Activated CD8-positive, alpha-beta memory T cell treated with anti-CD3 and anti-CD28 coated beads for 1 hour (primary cell): ENCODE data around the gene CELA3B.
"Not testable (repeated sequence)": the region's sequence is repeated elsewhere in the genome, so short reads cannot be mapped to it uniquely, and the experiment has no call there.

Experiments
- DNase-seq, 2 donors: peaks; one replicate each; pipeline ENCODE4 v3.0.0-alpha.2; 2020; ENCODE audit warnings: low read depth in 1 of 2; ENCODE audit errors: extremely low read depth in 1 of 2

Gene CELA3B

DNA sequence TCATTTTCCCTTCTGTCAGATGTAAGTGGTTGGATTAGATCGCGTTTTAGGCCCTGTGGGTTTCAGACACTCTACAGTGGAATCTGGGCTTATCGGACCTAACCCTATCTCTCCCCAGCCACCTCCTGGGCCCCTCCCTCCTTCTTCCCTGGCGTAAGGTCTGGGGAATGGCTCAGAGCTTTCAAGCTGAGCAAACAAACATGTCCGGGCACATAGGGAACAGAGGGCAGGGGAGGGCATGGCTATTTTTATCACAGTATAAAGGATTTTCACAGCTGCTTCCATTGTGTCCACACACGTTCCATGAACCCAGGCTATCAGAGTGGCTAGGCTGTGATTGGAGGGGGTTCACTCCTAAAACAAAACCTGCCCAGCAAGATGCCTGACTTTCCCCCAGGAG, 2.1 kb upstream of the CELA3B start:
- DNase-seq = not testable (repeated sequence)

- DNase-seq = not testable (repeated sequence)
Measured at GRCh38 chr1:21975296-21975695, 1.5 kb upstream of the CELA3B start.

GRCh38 chr1:21978209-21978608, 1.4 kb downstream of the CELA3B start:
- DNase-seq = not testable (repeated sequence)

DNA sequence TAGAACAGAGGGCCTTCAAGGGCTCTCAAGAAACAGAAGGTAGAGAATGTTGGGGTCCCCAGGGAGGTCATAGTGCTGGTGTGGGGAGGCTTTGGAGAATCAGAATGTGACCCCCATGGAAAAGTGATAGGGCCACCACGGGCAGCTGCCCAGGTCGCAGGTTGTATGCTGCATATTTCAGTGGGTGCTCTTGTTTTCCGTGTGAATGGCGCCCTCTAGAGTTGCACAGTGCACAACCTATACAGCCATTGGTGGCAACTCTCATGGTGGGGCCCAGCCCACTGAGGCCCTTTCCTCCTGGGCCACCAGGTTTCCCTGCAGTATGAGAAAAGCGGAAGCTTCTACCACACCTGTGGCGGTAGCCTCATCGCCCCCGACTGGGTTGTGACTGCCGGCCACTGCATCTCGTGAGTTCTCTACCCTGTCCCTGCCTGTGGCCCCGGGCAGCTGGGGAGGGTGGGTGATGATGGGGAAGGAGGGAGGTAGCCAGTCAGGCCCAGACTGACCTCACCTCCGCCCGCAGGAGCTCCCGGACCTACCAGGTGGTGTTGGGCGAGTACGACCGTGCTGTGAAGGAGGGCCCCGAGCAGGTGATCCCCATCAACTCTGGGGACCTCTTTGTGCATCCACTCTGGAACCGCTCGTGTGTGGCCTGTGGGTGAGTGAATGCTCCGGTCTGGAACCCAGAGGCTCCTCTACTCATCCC, 3.8 kb downstream of the CELA3B start:
- DNase-seq = not testable (repeated sequence)

GRCh38 chr1:21981253-21981652, 4.4 kb downstream of the CELA3B start:
- not testable (repeated sequence) for DNase-seq

- not testable (repeated sequence) for DNase-seq
Measured at GRCh38 chr1:21982122-21982521, 5.3 kb downstream of the CELA3B start.

GRCh38 chr1:21983539-21983938, 6.7 kb downstream of the CELA3B start:
- DNase-seq = not testable (repeated sequence)

DNA sequence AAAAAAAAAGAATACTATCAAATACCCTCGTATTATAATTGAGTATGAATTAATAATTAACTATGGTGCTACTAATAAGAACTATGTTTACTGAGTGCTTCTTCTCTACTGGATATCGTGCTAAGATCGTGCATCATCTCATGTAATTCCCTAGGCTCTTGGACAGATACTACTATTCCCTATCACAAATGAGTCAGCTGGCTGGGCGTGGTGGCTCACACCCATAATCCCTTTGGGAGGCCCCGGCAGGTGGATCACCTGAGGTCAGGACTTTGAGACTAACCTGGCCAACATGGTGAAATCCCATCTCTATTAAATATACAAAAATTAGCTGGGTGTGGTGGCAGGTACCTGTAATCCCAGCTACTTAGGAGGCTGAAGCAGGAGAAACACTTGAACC, 9.1 kb downstream of the CELA3B start:
- not testable (repeated sequence) for DNase-seq

DNA sequence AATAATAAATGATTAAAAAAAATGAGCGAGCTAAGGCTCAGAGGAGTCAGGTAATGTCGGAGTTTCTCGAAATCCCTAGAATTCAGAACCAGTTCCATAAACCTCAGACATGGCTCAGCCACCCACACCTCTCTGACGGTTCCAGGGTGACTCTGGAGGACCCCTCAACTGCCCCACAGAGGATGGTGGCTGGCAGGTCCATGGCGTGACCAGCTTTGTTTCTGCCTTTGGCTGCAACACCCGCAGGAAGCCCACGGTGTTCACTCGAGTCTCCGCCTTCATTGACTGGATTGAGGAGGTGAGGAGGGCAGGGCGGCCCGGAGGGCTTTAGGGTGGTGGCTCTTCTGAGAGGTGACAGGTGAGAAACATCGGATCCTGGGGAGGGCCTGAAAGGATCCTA, 9.6 kb downstream of the CELA3B start:
- not testable (repeated sequence) for DNase-seq

DNA sequence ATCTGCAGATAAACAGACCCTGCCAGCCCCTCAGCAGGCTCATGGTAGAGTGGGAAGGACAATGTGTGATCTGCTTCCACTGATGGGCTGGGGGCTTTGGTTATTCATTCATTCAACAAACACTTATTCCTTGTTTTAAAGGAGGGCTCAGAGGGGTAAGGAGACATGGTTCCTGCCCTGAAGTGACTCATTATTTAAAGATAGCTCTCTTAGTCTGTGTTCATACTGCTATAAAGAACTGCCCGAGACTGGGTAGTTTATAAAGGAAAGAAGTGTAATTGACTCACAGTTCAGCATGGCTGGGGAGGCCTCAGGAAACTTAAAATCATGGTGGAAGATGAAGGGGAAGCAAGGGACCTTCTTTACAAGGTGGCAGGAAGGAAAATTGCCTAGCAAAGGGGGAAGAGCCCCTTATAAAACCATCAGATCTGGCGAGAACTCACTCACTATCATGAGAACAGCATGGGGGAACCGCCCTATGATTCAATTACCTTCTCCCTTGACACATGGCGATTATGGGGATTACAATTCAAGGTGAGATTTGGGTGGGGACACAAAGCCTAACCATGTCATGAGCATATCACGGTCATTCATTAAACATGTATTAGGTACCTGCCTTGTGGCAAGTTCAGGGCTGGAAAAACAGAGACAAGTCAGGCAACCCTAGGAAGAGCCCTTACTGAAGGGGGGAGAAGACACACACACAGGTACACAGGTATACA, 13.0 kb downstream of the CELA3B start:
- not testable (repeated sequence) for DNase-seq

DNA sequence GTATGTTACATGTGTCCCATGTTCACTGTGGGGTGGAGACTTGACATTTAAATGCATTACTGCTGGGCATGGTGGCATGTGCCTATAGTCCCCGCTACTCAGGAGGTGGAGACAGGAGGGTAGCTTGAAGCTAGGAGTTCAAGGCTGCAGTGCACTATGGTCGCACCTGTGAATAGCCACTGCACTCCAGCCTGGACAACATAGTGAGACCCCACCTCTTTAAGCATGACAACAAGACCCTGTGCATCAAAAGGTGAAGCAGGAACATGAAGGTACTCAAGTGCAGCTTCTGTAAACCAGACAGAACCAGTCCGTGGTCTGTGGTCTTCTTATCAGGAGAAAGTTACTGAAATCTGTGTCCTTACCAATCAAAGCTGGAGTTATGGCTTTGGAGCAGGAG, 15.4 kb downstream of the CELA3B start:
- DNase-seq = not testable (repeated sequence)

DNA sequence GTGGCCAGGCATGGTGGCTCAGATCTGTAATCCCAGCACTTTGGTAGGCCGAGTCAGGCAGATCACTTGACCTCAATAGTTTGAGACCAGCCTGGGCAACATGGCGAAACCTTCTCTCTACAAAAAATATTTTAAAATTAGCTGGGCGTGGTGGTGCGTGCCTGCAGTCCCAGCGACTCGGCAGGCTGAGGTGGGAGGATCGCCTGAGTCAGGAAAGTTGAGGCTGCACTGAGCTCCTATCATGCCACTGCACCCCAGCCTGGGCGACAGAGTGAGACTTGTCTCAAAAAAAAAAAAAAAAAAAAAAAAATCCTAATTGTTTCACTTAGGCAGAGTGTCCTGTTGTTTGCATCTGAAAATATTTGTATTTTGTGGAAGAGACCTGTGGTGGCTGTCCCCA, 17.9 kb downstream of the CELA3B start:
- DNase-seq = not testable (repeated sequence)

GRCh38 chr1:21996663-21996970, 19.8 kb downstream of the CELA3B start:
- DNase-seq = not testable (repeated sequence)

- not testable (repeated sequence) for DNase-seq
Measured at GRCh38 chr1:21997891-21998623, 21.2 kb downstream of the CELA3B start.

GRCh38 chr1:21998624-21999294, 21.9 kb downstream of the CELA3B start:
- DNase-seq = not testable (repeated sequence)

DNA sequence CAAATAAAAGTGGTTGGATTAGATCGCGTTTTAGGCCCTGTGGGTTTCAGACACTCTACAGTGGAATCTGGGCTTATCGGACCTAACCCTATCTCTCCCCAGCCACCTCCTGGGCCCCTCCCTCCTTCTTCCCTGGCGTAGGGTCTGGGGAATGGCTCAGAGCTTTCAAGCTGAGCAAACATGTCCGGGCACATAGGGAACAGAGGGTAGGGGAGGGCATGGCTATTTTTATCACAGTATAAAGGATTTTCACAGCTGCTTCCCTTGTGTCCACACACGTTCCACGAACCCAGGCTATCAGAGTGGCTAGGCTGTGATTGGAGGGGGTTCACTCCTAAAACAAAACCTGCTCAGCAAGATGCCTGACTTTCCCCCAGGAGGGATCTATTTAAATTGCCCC, 22.8 kb downstream of the CELA3B start:
- not testable (repeated sequence) for DNase-seq

DNA sequence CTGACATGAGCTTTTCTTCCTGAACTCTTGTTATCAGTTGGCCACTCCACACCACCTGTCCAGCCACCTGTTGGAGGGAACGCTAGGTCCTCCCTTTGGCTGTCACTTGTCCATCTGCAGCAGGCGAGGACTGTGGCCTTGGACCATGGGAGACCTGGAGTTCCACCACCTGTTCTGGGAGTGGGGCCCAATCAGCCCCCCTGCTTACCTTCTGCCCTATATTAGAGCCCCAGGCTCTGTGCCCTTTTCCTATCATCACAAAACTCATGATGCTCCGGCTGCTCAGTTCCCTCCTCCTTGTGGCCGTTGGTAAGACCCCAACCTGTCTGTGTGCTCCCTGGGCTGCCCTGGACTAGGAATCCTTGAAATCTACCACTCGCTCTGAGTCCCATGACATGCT, 24.6 kb downstream of the CELA3B start, which contains the start of gene CELA3A:
Gene CELA3A (plus strand): TSS at position 249 of the 400 bp plus-strand sequence. CDS start 18 bp downstream, at position 267.
- DNase-seq = no peak

GRCh38 chr1:22002461-22002860, 25.6 kb downstream of the CELA3B start:
- not testable (repeated sequence) for DNase-seq

DNA sequence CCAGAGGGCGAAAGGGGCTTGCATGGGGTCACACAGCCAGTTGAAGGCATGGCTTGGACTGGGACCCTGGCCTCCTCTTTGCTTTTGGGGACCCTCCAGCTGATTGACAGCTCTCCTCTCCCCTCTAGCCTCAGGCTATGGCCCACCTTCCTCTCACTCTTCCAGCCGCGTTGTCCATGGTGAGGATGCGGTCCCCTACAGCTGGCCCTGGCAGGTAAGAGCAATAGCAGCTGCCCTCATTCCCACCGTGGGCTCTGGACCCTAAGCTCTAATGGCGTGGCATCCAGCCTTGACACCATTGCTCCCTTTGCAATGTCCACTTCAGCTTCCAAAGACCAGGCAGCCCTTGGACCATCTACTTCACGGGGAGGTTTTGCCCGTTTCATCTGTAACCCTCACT, 26.1 kb downstream of the CELA3B start:
- DNase-seq = not testable (repeated sequence)

DNA sequence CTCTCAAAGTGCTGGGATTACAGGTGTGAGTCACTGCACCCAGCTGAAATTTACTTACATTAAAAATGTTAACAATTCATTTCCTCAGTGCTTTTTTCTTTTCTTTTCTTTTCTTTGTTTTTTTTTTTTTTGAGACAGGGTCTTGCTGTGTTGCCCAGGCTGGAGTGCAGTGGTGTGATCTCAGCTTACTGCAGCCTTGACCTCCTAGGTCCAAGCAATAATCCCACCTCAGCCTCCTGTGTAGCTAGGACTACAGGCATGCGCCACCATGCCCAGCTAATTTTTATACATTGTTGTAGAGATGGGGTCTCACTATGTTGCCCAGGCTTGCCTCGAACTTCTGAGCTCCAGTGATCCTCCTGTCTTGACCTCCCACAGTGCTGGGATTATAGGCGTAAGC, 27.1 kb downstream of the CELA3B start:
- not testable (repeated sequence) for DNase-seq
